ENCODE measurements around the gene AKR1C4.
"Not testable (repeated sequence)": the region's sequence is repeated elsewhere in the genome, so short reads cannot be mapped to it uniquely, and the experiment has no call there.

The AKR1C4 gene

DNA sequence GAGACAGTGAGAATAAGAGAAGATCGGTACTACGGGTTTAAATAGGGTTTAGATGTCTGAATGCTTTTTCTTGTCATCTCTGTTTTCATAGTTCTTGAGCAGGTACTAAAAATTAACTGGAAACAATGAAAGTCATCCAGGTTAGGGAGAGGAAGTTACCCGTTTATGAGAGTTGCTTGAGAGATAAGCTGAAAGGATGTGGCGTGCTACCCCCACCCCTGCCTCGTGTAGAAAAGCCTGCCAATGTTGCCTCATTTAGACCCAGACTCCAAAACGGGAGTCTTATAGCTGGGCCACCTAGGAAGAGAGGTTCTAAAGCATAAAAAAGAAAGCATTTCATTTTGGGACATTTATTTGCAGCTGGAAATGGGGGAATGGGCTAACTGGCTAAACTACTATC is 10.2 kb downstream of the AKR1C4 start:
- no peak for DNase-seq (ENCODE audit: low spot score)

DNA sequence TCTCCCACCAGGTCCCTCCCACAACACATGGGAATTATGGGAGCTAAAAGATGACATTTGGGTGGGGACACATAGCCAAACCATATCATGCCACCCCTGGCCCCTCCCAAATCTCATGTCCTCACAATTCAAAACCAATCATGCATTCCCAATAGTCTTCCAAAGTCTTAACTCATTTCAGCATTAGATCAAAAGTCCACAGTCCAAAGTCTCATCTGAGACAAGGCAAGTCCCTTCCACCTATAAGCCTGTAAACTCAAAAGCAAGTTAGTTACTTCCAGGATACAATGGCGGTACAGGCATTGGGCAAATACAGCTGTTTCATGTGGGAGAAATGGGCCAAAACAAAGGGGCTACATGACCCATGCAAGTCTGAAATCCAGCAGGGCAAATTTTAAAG is 13.1 kb downstream of the AKR1C4 start:
- not testable (repeated sequence) for DNase-seq (ENCODE audit: low spot score)

DNA sequence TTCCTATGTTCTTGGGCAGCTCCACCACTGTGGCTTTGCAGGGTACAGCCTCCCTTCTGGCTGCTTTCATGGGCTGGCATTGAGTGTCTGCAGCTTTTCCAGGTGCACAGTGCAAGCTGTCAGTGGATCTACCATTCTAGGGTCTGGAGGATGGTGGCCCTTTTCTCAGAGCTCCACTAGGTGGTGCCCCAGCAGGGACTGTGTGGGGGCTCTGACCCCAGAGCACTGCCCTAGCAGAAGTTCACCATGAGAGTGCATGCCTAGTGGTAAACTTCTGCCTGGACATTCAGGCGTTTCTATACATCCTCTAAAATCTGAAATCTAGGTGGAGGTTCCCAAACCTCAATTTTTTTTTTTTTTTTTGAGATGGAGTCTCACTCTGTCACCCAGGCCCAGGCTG is 13.6 kb downstream of the AKR1C4 start:
- not testable (repeated sequence) for DNase-seq (ENCODE audit: low spot score)

DNA sequence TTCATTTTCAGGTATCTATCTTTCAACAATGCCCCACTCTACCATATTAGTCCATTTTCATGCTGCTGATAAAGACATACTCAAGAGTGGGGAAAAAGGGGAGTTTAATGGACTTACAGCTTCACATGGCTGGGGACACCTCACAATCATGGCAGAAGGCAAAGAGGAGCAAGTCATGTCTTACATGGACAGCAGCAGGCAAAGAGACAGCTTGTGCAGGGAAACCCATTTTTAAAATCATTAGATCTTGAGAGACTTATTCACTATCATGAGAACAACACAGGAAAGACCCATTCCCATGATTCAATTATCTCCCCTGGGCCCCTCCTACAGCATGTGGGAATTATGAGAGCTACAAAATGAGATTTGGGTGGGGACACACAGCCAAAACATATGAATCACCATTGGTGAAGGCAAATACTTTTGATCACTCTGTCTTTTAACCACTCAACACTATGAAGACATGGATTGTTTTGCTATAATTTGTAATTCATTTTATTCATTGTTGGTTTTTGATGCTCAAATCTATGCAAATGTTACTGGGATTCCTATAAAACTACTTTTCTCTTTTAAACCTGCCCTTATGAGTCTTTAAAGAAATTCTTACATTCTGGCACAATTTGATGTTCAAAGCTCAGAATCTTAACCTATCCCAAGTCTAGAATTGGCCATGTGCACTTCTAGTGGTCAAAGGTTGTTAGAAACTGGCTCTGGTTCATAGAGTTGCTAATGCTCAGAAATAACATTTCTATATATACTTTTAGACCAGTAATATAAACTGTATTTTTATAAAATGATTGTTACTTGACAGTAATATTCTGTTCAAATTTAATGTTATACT is 15.3 kb downstream of the AKR1C4 start:
- DNase-seq (ENCODE audit: low spot score) = no peak

- no peak for DNase-seq (ENCODE audit: low spot score)
Measured at GRCh38 chr10:5216801-5217200, 20.2 kb downstream of the AKR1C4 start.

DNA sequence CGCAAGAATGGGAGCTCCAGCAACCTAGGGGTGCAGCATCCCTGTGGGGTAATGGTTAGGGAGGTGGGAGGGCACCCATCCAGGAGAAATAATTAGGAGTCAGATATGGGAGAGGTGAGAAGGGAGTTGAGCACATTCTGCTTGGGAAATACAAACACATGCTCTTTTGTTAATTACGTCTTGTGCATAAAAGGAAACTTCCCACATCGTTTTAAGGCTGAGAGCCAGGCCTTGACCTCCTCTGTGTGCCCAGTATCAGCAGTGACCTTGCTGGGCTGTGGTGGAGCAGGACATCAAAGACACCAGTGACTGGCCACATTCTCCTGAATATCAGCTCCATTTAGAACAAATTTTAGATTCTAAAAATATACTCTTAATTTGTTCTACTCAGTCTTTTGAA is 22.6 kb downstream of the AKR1C4 start:
- no peak for DNase-seq (ENCODE audit: low spot score)

GRCh38 chr10:5222942-5223341 is 26.3 kb downstream of the AKR1C4 start:
- DNase-seq (ENCODE audit: low spot score) = not testable (repeated sequence)

GRCh38 chr10:5229019-5229418 is 32.4 kb downstream of the AKR1C4 start:
- DNase-seq (ENCODE audit: low spot score) = no peak

DNA sequence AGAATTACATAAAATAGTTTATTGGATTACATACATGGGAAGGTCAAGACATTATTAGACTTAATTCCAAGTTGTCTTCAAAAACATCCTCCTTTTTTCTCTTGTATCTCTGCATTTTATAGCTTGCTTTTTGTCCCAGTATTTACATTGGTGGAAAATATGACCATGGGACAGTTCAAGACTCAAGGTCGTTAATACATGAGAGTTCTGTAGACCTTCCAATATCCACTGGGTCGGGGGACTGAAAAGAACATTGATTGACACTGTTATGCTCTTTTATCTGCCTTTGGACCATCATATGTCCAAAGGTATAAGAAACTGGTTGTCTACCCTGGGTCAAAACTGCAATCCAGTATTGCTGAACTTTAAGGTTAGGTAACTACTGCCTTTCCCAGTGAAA is 36.7 kb downstream of the AKR1C4 start:
- DNase-seq (ENCODE audit: low spot score) = no peak

GRCh38 chr10:5234106-5234860 is 37.6 kb downstream of the AKR1C4 start:
- DNase-seq (ENCODE audit: low spot score) = peak; percentile 57

DNA sequence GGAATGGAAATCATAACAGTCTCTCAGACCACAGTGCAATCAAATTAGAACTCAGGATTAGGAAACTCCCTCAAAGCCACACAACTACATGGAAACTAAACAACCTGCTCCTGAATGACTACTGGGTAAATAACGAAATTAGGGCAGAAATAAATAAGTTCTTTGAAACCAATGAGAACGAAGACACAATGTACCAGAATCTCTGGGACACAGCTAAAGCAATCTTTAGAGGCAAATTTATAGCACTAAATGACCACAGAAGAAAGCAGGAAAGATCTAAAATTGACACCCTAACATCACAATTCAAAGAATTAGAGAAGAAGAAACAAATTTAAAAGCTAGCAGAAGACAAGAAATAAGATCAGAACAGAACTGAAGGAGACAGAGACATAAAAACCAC is 40.9 kb downstream of the AKR1C4 start:
- not testable (repeated sequence) for DNase-seq (ENCODE audit: low spot score)

DNA sequence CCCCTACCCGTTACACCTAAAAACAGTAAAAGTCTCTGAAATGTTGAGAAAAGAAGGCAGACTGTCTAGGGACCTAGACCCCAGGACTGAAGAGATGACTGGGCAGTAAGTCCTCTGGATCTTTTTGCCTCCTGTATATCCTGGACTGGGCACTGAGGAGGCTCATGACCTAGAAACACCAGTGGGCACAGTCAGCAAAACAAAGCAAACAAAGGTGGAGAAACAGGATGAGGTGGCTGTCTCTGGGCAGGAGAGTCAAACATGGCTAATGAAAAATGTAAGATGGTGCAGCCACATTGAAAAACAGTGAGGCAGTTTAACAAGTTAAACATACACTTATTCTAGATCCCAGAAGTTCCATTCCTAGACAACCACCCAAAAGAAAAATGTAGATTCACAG is 45.9 kb downstream of the AKR1C4 start:
- no peak for DNase-seq (ENCODE audit: low spot score)

- DNase-seq (ENCODE audit: low spot score) = no peak
Measured at GRCh38 chr10:5243521-5243987, 46.9 kb downstream of the AKR1C4 start.

DNA sequence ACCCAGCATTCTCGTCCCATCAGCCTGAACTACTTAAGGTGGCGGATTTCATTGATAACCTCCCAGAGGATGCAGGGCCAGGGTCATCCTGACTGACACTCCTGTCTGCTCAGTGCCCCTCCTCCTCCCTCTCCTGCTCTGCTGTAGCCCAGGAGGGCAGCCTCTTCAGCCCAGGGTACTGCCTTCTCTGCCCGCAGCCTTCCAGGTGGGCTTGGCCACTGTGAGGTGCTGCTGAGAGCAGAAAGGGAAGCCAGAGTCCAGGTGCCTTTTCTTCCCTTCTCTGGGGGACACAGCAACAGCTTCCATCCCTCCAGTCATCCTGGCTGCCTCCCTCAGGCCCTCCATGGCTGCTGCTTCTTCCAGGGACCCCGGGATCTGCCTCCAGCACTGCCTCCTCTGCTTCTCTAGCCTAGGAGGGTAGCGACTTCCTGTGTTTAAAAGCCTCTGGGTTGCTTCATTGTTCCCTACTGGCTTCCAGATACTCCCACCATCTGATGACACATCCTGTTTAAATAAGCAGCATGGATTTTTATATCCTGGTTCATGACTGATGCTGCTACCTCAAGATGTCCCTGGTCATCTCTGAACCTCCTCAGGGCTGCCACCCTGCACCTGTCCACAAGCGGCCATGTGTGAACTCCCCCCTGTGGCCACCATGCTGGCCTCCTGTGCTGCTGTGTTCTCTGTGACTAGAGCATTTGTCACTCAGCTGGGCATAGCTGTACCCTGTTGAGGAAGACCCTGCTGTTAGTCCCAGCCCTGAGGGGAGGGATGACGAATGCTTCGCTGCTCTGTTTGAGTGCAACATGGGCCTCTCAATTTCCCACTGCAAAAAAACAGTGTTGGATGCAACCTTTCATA is 55.8 kb downstream of the AKR1C4 start:
- DNase-seq (ENCODE audit: low spot score) = no peak

DNA sequence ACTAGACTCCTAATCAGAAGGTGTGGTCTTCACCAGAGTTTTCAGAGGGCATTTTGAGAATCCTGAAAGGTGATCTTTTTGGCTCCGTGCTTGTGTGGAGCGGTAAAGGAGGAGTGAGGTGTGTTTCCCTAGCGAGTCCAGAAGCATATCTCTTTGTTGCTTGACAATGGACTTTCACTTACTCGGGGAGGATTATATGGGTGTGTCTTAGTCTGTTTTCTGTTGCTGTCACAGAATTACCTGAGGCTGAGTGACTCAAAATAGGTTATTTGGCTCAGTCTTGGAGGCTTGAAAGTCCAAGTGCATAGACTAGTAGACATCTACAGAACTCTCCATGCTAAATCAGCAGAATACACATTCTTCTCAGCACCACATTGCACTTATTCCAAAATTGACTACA is 57.9 kb downstream of the AKR1C4 start:
- DNase-seq (ENCODE audit: low spot score) = no peak

DNA sequence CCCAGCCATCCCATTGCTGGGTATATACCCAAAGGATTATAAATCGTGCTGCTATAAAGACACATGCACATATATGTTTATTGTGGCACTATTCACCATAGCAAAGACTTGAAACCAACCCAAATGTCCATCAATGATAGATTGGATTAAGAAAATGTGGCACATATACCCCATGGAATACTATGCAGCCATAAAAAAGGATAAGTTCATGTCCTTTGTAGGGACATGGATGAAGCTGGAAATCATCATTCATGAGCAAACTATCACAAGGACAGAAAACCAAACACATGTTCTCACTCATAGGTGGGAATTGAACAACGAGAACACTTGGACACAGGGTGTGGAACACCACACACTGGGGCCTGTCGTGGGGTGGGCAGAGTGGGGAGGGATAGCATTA is 61.1 kb downstream of the AKR1C4 start:
- DNase-seq (ENCODE audit: low spot score) = not testable (repeated sequence)

GRCh38 chr10:5259132-5259951 is 62.7 kb downstream of the AKR1C4 start:
- DNase-seq (ENCODE audit: low spot score) = no peak

GRCh38 chr10:5259952-5260578 is 63.4 kb downstream of the AKR1C4 start:
- DNase-seq (ENCODE audit: low spot score) = no peak

GRCh38 chr10:5260828-5261227 is 64.2 kb downstream of the AKR1C4 start:
- DNase-seq (ENCODE audit: low spot score) = no peak

DNA sequence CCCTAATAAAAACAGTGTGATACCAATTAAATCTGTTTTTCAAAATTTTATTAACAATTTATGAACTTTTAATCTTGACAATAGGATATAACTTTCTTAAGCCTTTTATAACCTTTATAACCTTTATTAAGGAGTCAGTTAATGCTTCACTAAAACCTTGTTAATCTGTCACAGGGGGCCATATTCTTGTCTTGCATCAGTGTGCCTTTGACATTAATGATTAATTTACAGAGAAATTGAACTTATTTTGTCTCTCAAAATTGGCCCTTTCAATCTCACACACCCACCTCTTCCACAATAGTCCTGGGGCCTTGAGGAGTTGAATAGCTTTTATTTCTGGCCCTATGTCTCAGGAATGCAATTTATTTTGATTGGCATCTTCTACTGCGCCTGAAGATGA is 68.5 kb downstream of the AKR1C4 start:
- DNase-seq (ENCODE audit: low spot score) = no peak

DNA sequence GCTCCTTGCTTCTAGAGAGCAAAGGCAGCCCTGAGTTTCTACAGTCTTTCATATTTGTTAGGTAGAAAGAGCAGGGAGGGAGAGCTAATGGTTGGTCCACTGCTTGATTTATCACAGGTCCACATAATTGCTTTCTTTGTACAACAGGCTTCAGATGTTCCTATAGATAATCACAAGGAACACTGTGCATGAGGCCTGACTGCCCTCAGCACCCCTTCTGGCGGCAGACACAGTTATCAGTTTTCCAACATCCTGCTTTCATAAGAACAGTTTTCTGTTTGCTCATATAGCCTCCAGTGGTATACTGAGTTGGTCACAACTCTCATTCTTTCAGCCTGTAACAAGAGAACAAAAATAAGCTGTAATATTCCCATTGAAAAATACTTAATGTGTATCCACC is 69.7 kb downstream of the AKR1C4 start:
- DNase-seq (ENCODE audit: low spot score) = no peak

All from GM03348 (cell line).